NCI-H146 (cell line): ENCODE results near the gene MPV17L.
"Not testable (repeated sequence)": the region's sequence is repeated elsewhere in the genome, so short reads cannot be mapped to it uniquely, and the experiment has no call there.

ENCODE experiments used
- DNase-seq: peaks from one replicate; lab custom pipeline; 2025; lab: John Stamatoyannopoulos, UW

The MPV17L gene

GRCh38 chr16:15451098-15451731 lies 55.7 kb downstream of the MPV17L start:
- DNase-seq = no peak

GRCh38 chr16:15452246-15452855 lies 56.8 kb downstream of the MPV17L start:
- no peak for DNase-seq

- DNase-seq = not testable (repeated sequence)
Measured at GRCh38 chr16:15453296-15453695, 57.7 kb downstream of the MPV17L start.

GRCh38 chr16:15454933-15455332 lies 59.4 kb downstream of the MPV17L start:
- not testable (repeated sequence) for DNase-seq

GRCh38 chr16:15457400-15457799 lies 61.8 kb downstream of the MPV17L start:
- DNase-seq = no peak

- no peak for DNase-seq
Measured at GRCh38 chr16:15457958-15458357, 62.4 kb downstream of the MPV17L start.

GRCh38 chr16:15459791-15460190 lies 64.2 kb downstream of the MPV17L start:
- no peak for DNase-seq

- DNase-seq = no peak
Measured at GRCh38 chr16:15460601-15461000, 65.0 kb downstream of the MPV17L start.

GRCh38 chr16:15461376-15461775 lies 65.8 kb downstream of the MPV17L start:
- no peak for DNase-seq
